ENCODE measurements around the gene S100A7A. TPM values are rescaled to one million over a fixed set of nuclear protein-coding genes. Genes with fewer than 3 reads are reported as not detected.
A peak's percentile ranks its signal among the peaks of the same experiment; 100 is the strongest.
"Not testable (repeated sequence)": the region's sequence is repeated elsewhere in the genome, so short reads cannot be mapped to it uniquely, and the experiment has no call there.

Gene S100A7A
- total and polyA plus RNA-seq, 5 donors from 2014 or later: not detected

DNA sequence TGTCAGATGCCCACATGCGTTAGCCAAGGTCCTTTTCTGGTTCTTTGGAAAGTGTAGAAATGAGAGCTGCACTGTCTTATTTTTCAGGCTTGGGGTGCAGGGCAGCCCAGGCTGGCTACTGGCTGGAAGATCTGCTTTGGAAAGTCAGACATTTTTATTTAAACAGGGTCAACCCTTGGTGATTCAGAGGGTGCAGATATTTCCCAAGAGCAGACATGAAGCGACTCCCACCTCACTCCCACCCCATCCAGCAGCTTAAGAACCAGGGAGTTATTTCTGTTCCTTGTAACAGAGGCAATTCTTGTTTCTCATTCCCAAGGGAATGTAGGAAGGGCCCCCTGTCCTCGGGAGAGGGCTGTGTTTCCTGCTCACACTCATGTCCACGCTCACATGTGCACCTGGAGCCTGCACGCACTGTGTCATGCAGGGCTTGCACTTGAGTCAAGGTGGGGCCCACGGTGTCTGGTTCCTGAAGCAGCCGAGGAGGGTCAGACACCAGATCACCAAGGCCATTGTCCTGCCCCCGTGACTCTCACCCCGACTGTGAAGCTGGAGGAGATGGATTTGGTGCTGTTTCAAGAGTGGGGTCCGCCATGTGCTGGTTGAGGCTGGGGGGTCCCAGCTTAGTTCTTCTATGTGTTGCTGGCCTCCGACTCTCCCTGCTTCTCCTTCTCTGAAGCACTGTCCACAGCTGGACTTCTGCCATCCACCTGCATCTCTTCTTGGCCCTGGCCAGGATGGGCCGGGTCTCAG, 992 bp downstream of the S100A7A start:
- ATAC-seq (ENCODE audit: low read depth in 2 of 2): no peak
- H3K9me3 Mint-ChIP-seq: peaks cover 0 to 2% (median 0%) of the 10 kb centered on the region in 7 donors
- H3K27ac Mint-ChIP-seq: no peak overlapping the region
- no peaks in the 10 kb centered on the region for H3K4me1 Mint-ChIP-seq
- no peak for DNase-seq
- H3K36me3 ChIP-seq (ENCODE audit: control insufficient read depth, insufficient read depth, low read length): no peaks in the 10 kb centered on the region
- H3K4me1 ChIP-seq (ENCODE audit: control insufficient read depth, insufficient read depth, low read length, poor library complexity, severe bottlenecking): no peaks in the 10 kb centered on the region
- H3K27me3 ChIP-seq (ENCODE audit: control insufficient read depth, insufficient read depth, low read length): no peaks in the 10 kb centered on the region
- no peaks in the 10 kb centered on the region for H3K36me3 Mint-ChIP-seq
- H3K27ac ChIP-seq (ENCODE audit: insufficient read depth, low read length, poor library complexity, severe bottlenecking): no peak overlapping the region
- H3K4me3 ChIP-seq (ENCODE audit: low read depth, low read length): no peak overlapping the region
- H3K27me3 Mint-ChIP-seq: peaks cover 16% of the 10 kb centered on the region
- H3K4me3 Mint-ChIP-seq: no peak overlapping the region
- H3K9me3 ChIP-seq (ENCODE audit: control insufficient read depth in 2 of 2, low read length in 2 of 2): no peaks in the 10 kb centered on the region

DNA sequence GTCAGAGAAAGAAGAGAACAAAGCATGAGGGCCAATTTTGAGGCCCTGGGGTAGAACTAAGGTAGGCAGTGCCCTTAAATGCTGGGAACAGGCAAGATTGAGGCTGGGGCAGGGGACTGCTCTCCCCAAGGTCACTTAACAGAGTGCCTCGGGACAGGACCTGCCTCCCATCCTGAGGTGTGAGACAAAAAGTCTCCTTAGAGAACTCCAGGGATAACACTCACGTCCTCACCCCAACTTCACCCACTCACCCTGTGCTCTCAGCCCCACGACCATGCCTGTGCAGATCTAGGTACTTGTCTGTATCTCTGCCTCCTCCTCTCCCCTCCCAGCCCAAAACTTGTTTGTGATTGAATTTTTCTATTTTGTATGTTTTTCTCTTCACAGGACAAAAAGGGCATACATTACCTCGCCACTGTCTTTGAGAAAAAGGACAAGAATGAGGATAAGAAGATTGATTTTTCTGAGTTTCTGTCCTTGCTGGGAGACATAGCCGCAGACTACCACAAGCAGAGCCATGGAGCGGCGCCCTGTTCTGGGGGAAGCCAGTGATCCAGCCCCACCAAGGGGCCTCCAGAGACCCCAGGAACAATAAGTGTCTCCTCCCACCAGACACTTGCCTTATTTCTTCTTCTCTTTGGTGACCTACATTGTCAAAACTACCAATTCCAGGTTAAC, 2.6 kb downstream of the S100A7A start:
- ATAC-seq (ENCODE audit: low read depth in 2 of 2); DNase-seq; H3K36me3 Mint-ChIP-seq; H3K27me3 ChIP-seq (ENCODE audit: control insufficient read depth, insufficient read depth, low read length); H3K4me1 ChIP-seq (ENCODE audit: control insufficient read depth, insufficient read depth, low read length, poor library complexity, severe bottlenecking); H3K36me3 ChIP-seq (ENCODE audit: control insufficient read depth, insufficient read depth, low read length); H3K4me3 Mint-ChIP-seq; H3K27ac ChIP-seq (ENCODE audit: insufficient read depth, low read length, poor library complexity, severe bottlenecking); H3K9me3 Mint-ChIP-seq; H3K27ac Mint-ChIP-seq; H3K4me3 ChIP-seq (ENCODE audit: low read depth, low read length); H3K9me3 ChIP-seq (ENCODE audit: control insufficient read depth in 2 of 2, low read length in 2 of 2); H3K4me1 Mint-ChIP-seq: not testable (repeated sequence)
- H3K27me3 Mint-ChIP-seq: peaks cover 16% of the 10 kb centered on the region

DNA sequence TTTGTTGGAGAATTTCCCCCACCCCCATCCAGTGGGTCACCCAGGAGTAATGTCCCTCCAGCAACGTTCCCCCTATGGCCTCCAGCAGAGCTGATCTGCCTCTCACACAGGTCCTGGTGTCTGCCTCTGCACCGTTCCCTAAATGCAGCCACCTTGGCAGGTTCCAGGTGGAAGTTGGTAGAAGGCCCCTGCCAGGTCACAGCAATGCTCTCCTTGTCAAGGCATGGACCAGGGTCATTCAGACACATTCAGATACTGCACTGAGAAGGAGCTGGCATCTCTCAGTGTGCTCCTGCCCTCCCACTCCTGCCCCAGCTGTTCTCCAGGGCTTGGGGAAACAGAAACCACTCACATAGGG, 3.1 kb downstream of the S100A7A start:
- H3K4me1 ChIP-seq (ENCODE audit: control insufficient read depth, insufficient read depth, low read length, poor library complexity, severe bottlenecking); H3K4me1 Mint-ChIP-seq; H3K9me3 Mint-ChIP-seq; H3K4me3 ChIP-seq (ENCODE audit: low read depth, low read length); DNase-seq; ATAC-seq (ENCODE audit: low read depth in 2 of 2); H3K4me3 Mint-ChIP-seq; H3K9me3 ChIP-seq (ENCODE audit: control insufficient read depth in 2 of 2, low read length in 2 of 2); H3K36me3 Mint-ChIP-seq; H3K27ac ChIP-seq (ENCODE audit: insufficient read depth, low read length, poor library complexity, severe bottlenecking); H3K27me3 ChIP-seq (ENCODE audit: control insufficient read depth, insufficient read depth, low read length); H3K27ac Mint-ChIP-seq; H3K36me3 ChIP-seq (ENCODE audit: control insufficient read depth, insufficient read depth, low read length): not testable (repeated sequence)
- peaks cover 15% of the 10 kb centered on the region for H3K27me3 Mint-ChIP-seq

DNA sequence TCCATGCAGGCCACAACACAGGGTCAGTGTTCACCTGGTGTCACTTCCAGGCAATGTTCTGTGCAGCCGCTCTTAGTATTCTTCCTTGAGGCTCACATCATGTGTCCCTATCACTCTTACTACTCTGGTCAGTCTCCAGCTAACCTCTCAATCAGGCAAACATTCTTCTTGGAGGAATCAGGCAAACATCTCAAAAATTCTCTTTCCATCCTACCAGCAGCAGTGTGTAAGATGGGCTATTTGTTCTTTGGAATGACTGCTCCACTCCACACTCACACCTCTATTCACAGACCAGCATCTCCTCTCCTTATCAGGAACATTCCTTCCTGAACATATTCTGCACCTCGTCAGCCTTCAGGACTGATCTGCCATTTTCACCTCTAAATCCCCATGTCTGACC, 4.0 kb downstream of the S100A7A start:
- no peak for ATAC-seq (ENCODE audit: low read depth in 2 of 2)
- Mint-ChIP-seq H3K9me3 (peaks cover 0 to 4% (median 0%) of the 10 kb centered on the region in 7 donors), H3K4me3 (no peak overlapping the region), H3K4me1 (no peaks in the 10 kb centered on the region), H3K27me3 (peaks cover 21% of the 10 kb centered on the region), H3K27ac (no peak overlapping the region), H3K36me3 (no peaks in the 10 kb centered on the region)
- no peaks in the 10 kb centered on the region for H3K36me3 ChIP-seq (ENCODE audit: control insufficient read depth, insufficient read depth, low read length)
- peaks cover 2% of the 10 kb centered on the region for H3K27me3 ChIP-seq (ENCODE audit: control insufficient read depth, insufficient read depth, low read length)
- no peaks in the 10 kb centered on the region for H3K9me3 ChIP-seq (ENCODE audit: control insufficient read depth in 2 of 2, low read length in 2 of 2)
- H3K27ac ChIP-seq (ENCODE audit: insufficient read depth, low read length, poor library complexity, severe bottlenecking): no peak overlapping the region
- no peak overlapping the region for H3K4me3 ChIP-seq (ENCODE audit: low read depth, low read length)
- DNase-seq: no peak
- H3K4me1 ChIP-seq (ENCODE audit: control insufficient read depth, insufficient read depth, low read length, poor library complexity, severe bottlenecking): no peaks in the 10 kb centered on the region

DNA sequence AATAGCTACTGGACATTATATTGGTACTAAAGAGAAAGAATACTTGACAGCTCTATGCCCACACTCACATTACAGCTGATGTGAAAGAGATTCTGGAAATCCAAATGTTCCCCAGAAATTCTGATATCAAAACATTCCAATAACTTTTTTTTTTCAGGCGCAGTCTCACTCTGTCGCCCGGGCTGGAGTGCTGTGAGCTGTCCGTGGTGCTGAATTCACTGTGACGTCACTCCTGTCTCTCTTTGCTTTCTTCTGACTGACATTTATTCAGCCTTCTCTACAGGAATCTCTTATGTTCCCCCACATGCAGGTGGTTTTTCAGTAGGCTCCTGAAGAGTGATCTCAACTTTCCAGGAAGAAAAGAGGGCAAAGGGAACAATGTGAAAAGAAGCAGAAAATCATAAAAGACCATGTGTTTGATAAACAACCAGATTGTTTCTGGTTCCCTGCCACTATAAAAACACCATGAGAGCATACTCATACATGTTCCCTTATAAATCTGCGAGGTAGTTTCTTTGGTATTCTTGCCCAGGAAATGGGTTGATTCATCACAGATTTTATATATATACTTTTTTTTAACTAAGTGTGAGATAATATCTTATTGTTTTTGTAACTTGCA, 6.2 kb downstream of the S100A7A start:
- ATAC-seq (ENCODE audit: low read depth in 2 of 2): no peak
- Histone ChIP-seq H3K27me3 (ENCODE audit: control insufficient read depth, insufficient read depth, low read length) (peaks cover 2% of the 10 kb centered on the region), H3K9me3 (ENCODE audit: control insufficient read depth in 2 of 2, low read length in 2 of 2) (no peaks in the 10 kb centered on the region), H3K4me1 (ENCODE audit: control insufficient read depth, insufficient read depth, low read length, poor library complexity, severe bottlenecking) (no peaks in the 10 kb centered on the region), H3K27ac (ENCODE audit: insufficient read depth, low read length, poor library complexity, severe bottlenecking) (no peak overlapping the region), H3K4me3 (ENCODE audit: low read depth, low read length) (no peak overlapping the region), H3K36me3 (ENCODE audit: control insufficient read depth, insufficient read depth, low read length) (no peaks in the 10 kb centered on the region)
- H3K4me3 Mint-ChIP-seq: no peak overlapping the region
- no peak overlapping the region for H3K27ac Mint-ChIP-seq
- peaks cover 0 to 4% (median 0%) of the 10 kb centered on the region in 7 donors for H3K9me3 Mint-ChIP-seq
- peaks cover 24% of the 10 kb centered on the region for H3K27me3 Mint-ChIP-seq
- no peaks in the 10 kb centered on the region for H3K36me3 Mint-ChIP-seq
- peak; percentile 39 to 55 (median 55) for DNase-seq
- no peaks in the 10 kb centered on the region for H3K4me1 Mint-ChIP-seq

DNA sequence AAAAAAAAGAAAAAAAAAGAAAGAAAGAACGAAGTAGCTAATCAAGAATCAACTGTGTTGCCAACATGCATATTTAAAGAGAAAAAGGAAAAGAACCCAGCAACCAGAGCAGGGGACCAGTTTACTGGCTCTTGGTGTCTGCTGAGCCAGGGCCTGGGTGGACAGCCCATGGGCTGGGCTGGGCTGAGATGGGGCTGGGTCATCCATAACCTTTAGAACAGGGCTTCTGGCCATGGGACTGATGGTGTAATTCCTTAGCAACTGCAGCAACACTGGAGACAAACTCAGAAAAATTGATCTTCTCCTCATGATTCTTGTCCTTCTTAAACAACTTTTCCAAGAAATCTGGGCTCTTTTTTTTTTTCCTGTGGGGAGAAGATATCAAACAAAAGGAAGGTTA, 10.5 kb downstream of the S100A7A start:
- no peak overlapping the region for H3K27ac Mint-ChIP-seq
- peaks cover 0 to 4% (median 0%) of the 10 kb centered on the region in 7 donors for H3K9me3 Mint-ChIP-seq
- no peaks in the 10 kb centered on the region for H3K36me3 ChIP-seq (ENCODE audit: control insufficient read depth, insufficient read depth, low read length)
- H3K27me3 Mint-ChIP-seq: peaks cover 18% of the 10 kb centered on the region
- ATAC-seq (ENCODE audit: low read depth in 2 of 2): no peak
- H3K4me1 Mint-ChIP-seq: no peaks in the 10 kb centered on the region
- no peaks in the 10 kb centered on the region for H3K36me3 Mint-ChIP-seq
- H3K9me3 ChIP-seq (ENCODE audit: control insufficient read depth in 2 of 2, low read length in 2 of 2): no peaks in the 10 kb centered on the region
- no peak overlapping the region for H3K27ac ChIP-seq (ENCODE audit: insufficient read depth, low read length, poor library complexity, severe bottlenecking)
- H3K4me1 ChIP-seq (ENCODE audit: control insufficient read depth, insufficient read depth, low read length, poor library complexity, severe bottlenecking): no peaks in the 10 kb centered on the region
- no peak overlapping the region for H3K4me3 Mint-ChIP-seq
- peaks cover 2% of the 10 kb centered on the region for H3K27me3 ChIP-seq (ENCODE audit: control insufficient read depth, insufficient read depth, low read length)
- DNase-seq: no peak
- H3K4me3 ChIP-seq (ENCODE audit: low read depth, low read length): no peak overlapping the region

DNA sequence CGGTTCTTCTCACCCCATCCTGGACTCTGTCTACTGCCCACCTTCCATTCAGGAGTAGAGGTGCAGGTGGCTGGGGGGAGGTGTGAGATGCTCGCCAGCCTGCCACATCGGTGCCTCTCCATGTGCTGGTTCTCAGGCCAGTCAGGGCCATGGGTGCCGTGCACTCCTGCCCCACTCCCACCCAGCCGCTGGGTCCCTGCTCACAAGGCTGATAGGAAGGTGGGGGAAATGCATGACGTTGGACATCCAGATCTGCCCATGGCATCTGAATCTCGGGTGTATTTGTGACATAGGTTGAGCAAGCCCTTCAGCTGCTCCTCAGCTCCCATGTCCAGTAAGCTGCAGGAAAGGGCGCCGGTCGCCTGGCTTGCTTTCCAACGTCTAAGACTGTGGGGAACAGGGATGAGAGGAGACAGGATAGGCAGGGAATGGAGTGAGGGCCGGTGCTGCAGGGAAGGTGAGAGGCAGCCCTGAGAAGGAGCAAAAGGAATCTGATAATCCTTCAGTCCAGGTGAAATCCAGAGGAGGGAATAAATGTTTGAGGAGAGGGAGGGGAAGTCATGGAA, 11.8 kb downstream of the S100A7A start:
- H3K9me3 Mint-ChIP-seq: peaks cover 0 to 4% (median 0%) of the 10 kb centered on the region in 7 donors
- H3K27ac Mint-ChIP-seq: no peak overlapping the region
- ATAC-seq (ENCODE audit: low read depth in 2 of 2) (no peak), DNase-seq (no peak)
- Histone ChIP-seq H3K9me3 (ENCODE audit: control insufficient read depth in 2 of 2, low read length in 2 of 2) (no peaks in the 10 kb centered on the region), H3K36me3 (ENCODE audit: control insufficient read depth, insufficient read depth, low read length) (no peaks in the 10 kb centered on the region), H3K27me3 (ENCODE audit: control insufficient read depth, insufficient read depth, low read length) (peaks cover 2% of the 10 kb centered on the region), H3K27ac (ENCODE audit: insufficient read depth, low read length, poor library complexity, severe bottlenecking) (no peak overlapping the region), H3K4me3 (ENCODE audit: low read depth, low read length) (no peak overlapping the region), H3K4me1 (ENCODE audit: control insufficient read depth, insufficient read depth, low read length, poor library complexity, severe bottlenecking) (no peaks in the 10 kb centered on the region)
- peak overlapping the region in 1 of 4 donors; percentile 78 for H3K4me3 Mint-ChIP-seq
- H3K4me1 Mint-ChIP-seq: no peaks in the 10 kb centered on the region
- H3K27me3 Mint-ChIP-seq: peaks cover 18% of the 10 kb centered on the region
- H3K36me3 Mint-ChIP-seq: no peaks in the 10 kb centered on the region
